Karpas-422 (cell line): ENCODE data around the gene FBXL22. TPM values are rescaled to one million over a fixed set of nuclear protein-coding genes. Genes with fewer than 3 reads are reported as not detected.

ENCODE experiments used
- DNase-seq: peaks from one replicate; pipeline ENCODE4 v3.0.0-alpha.2; 2015
- H2AFZ ChIP-seq: fragments of 200-600 bp; sonication (generic); 2 replicates; pipeline ENCODE4 v1.6.1; 2014; ENCODE audit warnings: antibody characterized with exemption, low read length, mixed read lengths
- H3K27ac ChIP-seq: fragments of 200-600 bp; sonication (generic); 2 replicates; pipeline ENCODE4 v1.5.1; 2014; ENCODE audit warnings: mild to moderate bottlenecking, low read length, moderate library complexity
- H3K27me3 ChIP-seq: fragments of 200-600 bp; sonication (generic); 2 replicates; pipeline ENCODE4 v1.6.1; 2014; ENCODE audit warnings: low read length, mixed read lengths
- H3K36me3 ChIP-seq: fragments of 200-600 bp; sonication (generic); 2 replicates; pipeline ENCODE4 v1.6.1; 2014; ENCODE audit warnings: low read length, mixed read lengths; ENCODE audit not compliant: insufficient read depth
- H3K4me1 ChIP-seq: fragments of 200-600 bp; sonication (generic); 2 replicates; pipeline ENCODE4 v1.6.1; 2014; ENCODE audit warnings: mild to moderate bottlenecking, low read length, mixed read lengths
- H3K4me2 ChIP-seq: fragments of 200-600 bp; sonication (generic); 2 replicates; pipeline ENCODE4 v1.6.1; 2014; ENCODE audit warnings: low read length, low read depth, mild to moderate bottlenecking; ENCODE audit not compliant: poor library complexity, severe bottlenecking
- H3K4me3 ChIP-seq: fragments of 200-600 bp; sonication (generic); 2 replicates; pipeline ENCODE4 v1.5.1; 2014; ENCODE audit warnings: mild to moderate bottlenecking, antibody characterized with exemption, low read length, mixed read lengths
- H3K79me2 ChIP-seq: fragments of 200-600 bp; sonication (generic); 2 replicates; pipeline ENCODE4 v1.6.1; 2014; ENCODE audit warnings: mild to moderate bottlenecking, low read length, mixed read lengths
- H3K9ac ChIP-seq: fragments of 200-600 bp; sonication (generic); 2 replicates; pipeline ENCODE4 v1.6.0; 2014; ENCODE audit warnings: low read length
- H3K9me2 ChIP-seq: fragments of 200-600 bp; sonication (generic), shearing (Covaris generic); replicated peaks from 2 replicates; pipeline ENCODE4 v1.6.0; 2014; ENCODE audit warnings: mild to moderate bottlenecking, low read length, moderate library complexity; ENCODE audit not compliant: insufficient read depth
- H3K9me3 ChIP-seq: fragments of 300-700, 200-600 bp; sonication (generic); 2 replicates; pipeline ENCODE4 v1.6.1; 2014; ENCODE audit warnings: low read length, mixed read lengths
- H4K20me1 ChIP-seq: fragments of 200-600 bp; sonication (generic); 2 replicates; pipeline ENCODE4 v1.6.1; 2014; ENCODE audit warnings: mild to moderate bottlenecking, antibody characterized with exemption, low read length, low read depth; ENCODE audit not compliant: insufficient read depth
- total RNA-seq: library from RNA; depleted of rRNA; stranded (reverse); fragments of >200 nt; shearing (Covaris generic); gene quantifications from 2 replicates; pipeline ENCODE4 v1.2.3, GENCODE V29; 2014; ENCODE audit warnings: low replicate concordance; rRNA removed

FBXL22 gene
- total RNA-seq, result 0.15 TPM in 1 of 2 replicates, not detected in the other

- H3K4me3 ChIP-seq, result no peak within 1 kb of the TSS
- H3K27ac ChIP-seq, result no peak within 1 kb of the TSS
- no peaks in the 10 kb centered on the region for H4K20me1 ChIP-seq
- H3K4me2 ChIP-seq, result no peak within 1 kb of the TSS
- DNase-seq, result no peak
- H3K36me3 ChIP-seq, result peaks cover 11% of the 10 kb centered on the region; the same call in 1 of the 2 replicates
- H3K9ac ChIP-seq, result no peak within 1 kb of the TSS
- H3K79me2 ChIP-seq, result peaks cover 17% of the 10 kb centered on the region
- peaks cover 52% of the 10 kb centered on the region for H3K4me1 ChIP-seq
- H2AFZ ChIP-seq, result no peak within 1 kb of the TSS
- no peaks in the 10 kb centered on the region for H3K9me2 ChIP-seq
- no peaks in the 10 kb centered on the region for H3K9me3 ChIP-seq
- H3K27me3 ChIP-seq, result no peaks in the 10 kb centered on the region
Measured at GRCh38 chr15:63597038-63597790, at the start of gene FBXL22. FBXL22 (plus strand) TSS chr15:63597387; CDS start chr15:63597393, 6 bp downstream.

DNA sequence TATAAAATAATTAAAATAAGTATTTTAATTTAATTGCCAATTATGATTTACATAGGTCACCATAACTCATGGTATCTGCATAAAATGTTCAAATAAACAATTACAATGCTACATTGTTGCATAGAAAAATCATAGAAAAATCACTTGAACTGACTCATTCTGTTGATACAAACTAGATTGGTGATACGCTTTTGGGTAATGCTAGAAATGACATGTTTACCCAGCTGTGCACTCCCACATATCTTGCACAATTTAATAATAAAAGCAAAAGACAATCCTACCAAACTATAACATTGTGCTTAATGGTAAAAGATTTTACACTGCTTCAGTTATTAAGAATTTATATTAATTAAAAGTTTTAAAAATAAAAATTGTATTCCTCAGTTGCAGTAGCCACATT, 45.8 kb upstream of the FBXL22 start:
- Histone ChIP-seq H3K36me3 (no peaks in the 10 kb centered on the region), H3K9ac (no peak overlapping the region), H3K4me1 (peaks cover 3% of the 10 kb centered on the region; the same call in 1 of the 2 replicates), H2AFZ (no peak overlapping the region), H3K79me2 (no peaks in the 10 kb centered on the region), H3K4me2 (no peak overlapping the region), H3K27ac (no peak overlapping the region), H4K20me1 (no peaks in the 10 kb centered on the region), H3K9me2 (no peaks in the 10 kb centered on the region), H3K4me3 (no peak overlapping the region), H3K9me3 (no peaks in the 10 kb centered on the region), H3K27me3 (no peaks in the 10 kb centered on the region)
- no peak for DNase-seq

GRCh38 chr15:63553388-63553791, 43.8 kb upstream of the FBXL22 start:
- no peak overlapping the region for H3K4me2 ChIP-seq
- H3K79me2 ChIP-seq, result no peaks in the 10 kb centered on the region
- DNase-seq, result no peak
- H3K36me3 ChIP-seq, result no peaks in the 10 kb centered on the region
- H3K4me1 ChIP-seq, result peaks cover 3% of the 10 kb centered on the region; the same call in 1 of the 2 replicates
- H3K9ac ChIP-seq, result no peak overlapping the region
- H3K27ac ChIP-seq, result no peak overlapping the region
- no peaks in the 10 kb centered on the region for H3K9me3 ChIP-seq
- no peaks in the 10 kb centered on the region for H3K9me2 ChIP-seq
- no peak overlapping the region for H2AFZ ChIP-seq
- no peaks in the 10 kb centered on the region for H4K20me1 ChIP-seq
- H3K4me3 ChIP-seq, result no peak overlapping the region
- H3K27me3 ChIP-seq, result no peaks in the 10 kb centered on the region

DNA sequence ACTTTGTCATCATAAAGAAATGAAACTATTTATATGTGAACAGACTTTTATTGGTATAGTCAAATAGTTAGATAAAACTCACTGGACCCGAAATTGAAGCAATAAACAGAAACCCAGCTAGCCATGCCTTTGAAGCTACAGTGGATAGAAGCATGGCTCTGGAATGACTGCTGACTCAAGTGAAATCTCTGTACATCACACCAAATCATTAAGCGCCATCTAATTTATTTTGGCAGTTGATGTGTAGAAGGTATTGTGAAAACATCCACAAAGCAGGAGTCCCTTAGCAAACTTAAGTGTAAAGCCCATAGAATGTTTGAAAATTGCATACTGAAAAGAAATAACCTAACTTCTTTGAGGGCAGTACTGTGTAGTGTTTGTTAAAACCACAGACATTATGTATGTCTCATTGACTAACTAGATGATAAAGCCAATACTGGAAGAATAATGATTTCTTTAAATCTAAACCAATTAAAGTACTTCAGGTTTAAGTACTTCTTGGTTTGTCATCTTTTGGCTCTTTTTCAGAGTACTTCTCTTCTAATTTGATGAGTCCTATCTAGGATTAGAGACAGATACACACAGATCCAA, 42.8 kb upstream of the FBXL22 start:
- Histone ChIP-seq H3K27me3 (no peaks in the 10 kb centered on the region), H3K36me3 (no peaks in the 10 kb centered on the region), H3K9me2 (no peaks in the 10 kb centered on the region), H3K79me2 (no peaks in the 10 kb centered on the region), H3K27ac (no peak overlapping the region), H4K20me1 (no peaks in the 10 kb centered on the region), H3K9ac (no peak overlapping the region), H3K4me2 (no peak overlapping the region), H3K4me3 (no peak overlapping the region), H3K9me3 (no peaks in the 10 kb centered on the region), H2AFZ (no peak overlapping the region), H3K4me1 (peaks cover 3% of the 10 kb centered on the region; the same call in 1 of the 2 replicates)
- no peak for DNase-seq

- peaks cover 3% of the 10 kb centered on the region; the same call in 1 of the 2 replicates for H3K4me1 ChIP-seq
- no peaks in the 10 kb centered on the region for H3K9me3 ChIP-seq
- no peak for DNase-seq
- H3K36me3 ChIP-seq, result no peaks in the 10 kb centered on the region
- H2AFZ ChIP-seq, result no peak overlapping the region
- H3K9me2 ChIP-seq, result no peaks in the 10 kb centered on the region
- H3K27ac ChIP-seq, result no peak overlapping the region
- H3K79me2 ChIP-seq, result no peaks in the 10 kb centered on the region
- no peak overlapping the region for H3K4me3 ChIP-seq
- no peaks in the 10 kb centered on the region for H3K27me3 ChIP-seq
- no peaks in the 10 kb centered on the region for H4K20me1 ChIP-seq
- no peak overlapping the region for H3K9ac ChIP-seq
- H3K4me2 ChIP-seq, result no peak overlapping the region
Measured at GRCh38 chr15:63555507-63555906, 41.7 kb upstream of the FBXL22 start.

DNA sequence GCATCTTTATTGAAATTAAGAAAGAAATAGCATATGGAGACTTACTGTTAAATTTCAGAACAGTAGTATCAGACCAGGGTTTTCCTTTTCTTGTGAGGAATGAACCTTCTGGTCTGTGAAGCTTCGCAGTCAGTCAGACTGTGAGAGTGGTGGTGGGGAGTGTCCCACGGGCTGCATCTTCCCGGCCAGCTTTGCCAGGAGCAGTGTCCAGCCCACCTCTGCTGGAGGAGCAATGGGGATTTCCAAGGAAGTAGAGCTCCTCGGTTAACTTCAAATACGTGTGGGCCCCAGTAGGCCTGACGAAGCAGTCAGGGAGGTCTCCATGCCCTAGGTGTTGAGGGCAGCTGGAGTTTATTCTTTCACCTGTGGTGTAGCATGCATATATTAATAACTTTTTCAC, 40.9 kb upstream of the FBXL22 start:
- H2AFZ ChIP-seq, result no peak overlapping the region
- H3K4me1 ChIP-seq, result peaks cover 3% of the 10 kb centered on the region; the same call in 1 of the 2 replicates
- H3K9ac ChIP-seq, result no peak overlapping the region
- no peaks in the 10 kb centered on the region for H3K27me3 ChIP-seq
- no peak for DNase-seq
- H3K36me3 ChIP-seq, result no peaks in the 10 kb centered on the region
- H3K9me2 ChIP-seq, result no peaks in the 10 kb centered on the region
- no peak overlapping the region for H3K27ac ChIP-seq
- H3K79me2 ChIP-seq, result no peaks in the 10 kb centered on the region
- no peaks in the 10 kb centered on the region for H4K20me1 ChIP-seq
- H3K4me2 ChIP-seq, result no peak overlapping the region
- H3K9me3 ChIP-seq, result no peaks in the 10 kb centered on the region
- H3K4me3 ChIP-seq, result no peak overlapping the region

- DNase-seq, result no peak
- H4K20me1 ChIP-seq, result no peaks in the 10 kb centered on the region
- H3K4me1 ChIP-seq, result peaks cover 3% of the 10 kb centered on the region; the same call in 1 of the 2 replicates
- no peak overlapping the region for H3K4me2 ChIP-seq
- H3K36me3 ChIP-seq, result no peaks in the 10 kb centered on the region
- no peaks in the 10 kb centered on the region for H3K9me2 ChIP-seq
- no peak overlapping the region for H3K4me3 ChIP-seq
- no peak overlapping the region for H2AFZ ChIP-seq
- H3K79me2 ChIP-seq, result no peaks in the 10 kb centered on the region
- no peaks in the 10 kb centered on the region for H3K9me3 ChIP-seq
- H3K27me3 ChIP-seq, result no peaks in the 10 kb centered on the region
- H3K9ac ChIP-seq, result no peak overlapping the region
- no peak overlapping the region for H3K27ac ChIP-seq
Measured at GRCh38 chr15:63556736-63557135, 40.5 kb upstream of the FBXL22 start.

DNA sequence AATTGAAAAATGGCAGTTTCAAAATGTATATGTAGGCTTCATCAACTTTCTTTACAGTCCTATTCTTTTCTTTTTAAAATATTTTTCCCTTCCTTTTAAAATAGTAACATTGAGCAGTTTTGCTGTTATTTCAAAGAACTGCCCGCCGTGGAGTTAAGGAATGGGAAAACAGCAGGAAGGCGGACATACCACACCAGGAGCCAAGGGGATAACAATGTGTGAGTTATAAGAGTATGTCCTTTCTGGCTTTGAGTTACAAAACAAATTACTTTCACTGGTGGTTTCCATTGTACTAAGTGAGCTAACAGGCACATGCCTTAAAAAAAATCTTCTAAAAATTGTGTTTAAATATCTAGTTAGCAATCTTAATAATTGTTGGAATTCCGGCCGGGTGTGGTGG, 37.4 kb upstream of the FBXL22 start:
- DNase-seq, result no peak

More for the DNA sequence above, 37.4 kb upstream of the FBXL22 start:
- no peaks in the 10 kb centered on the region for H3K27me3 ChIP-seq
- H3K27ac ChIP-seq, result no peak overlapping the region
- H2AFZ ChIP-seq, result no peak overlapping the region
- no peaks in the 10 kb centered on the region for H3K4me1 ChIP-seq
- no peaks in the 10 kb centered on the region for H3K9me3 ChIP-seq
- H3K79me2 ChIP-seq, result no peaks in the 10 kb centered on the region
- H3K4me2 ChIP-seq, result no peak overlapping the region
- H3K9me2 ChIP-seq, result no peaks in the 10 kb centered on the region
- no peak overlapping the region for H3K4me3 ChIP-seq
- no peak overlapping the region for H3K9ac ChIP-seq
- no peaks in the 10 kb centered on the region for H4K20me1 ChIP-seq
- no peaks in the 10 kb centered on the region for H3K36me3 ChIP-seq
